GM23248 (cell line): ENCODE data around the gene CMTM5. TPM values are rescaled to one million over a fixed set of nuclear protein-coding genes. Genes with fewer than 3 reads are reported as not detected.
"Not testable (repeated sequence)": the region's sequence is repeated elsewhere in the genome, so short reads cannot be mapped to it uniquely, and the experiment has no call there.

Experiments used
- DNase-seq: peaks from one replicate; pipeline ENCODE4 v3.0.0-alpha.2; 2015
- H2AFZ ChIP-seq: fragments of 200-600 bp; sonication (generic); 2 replicates; pipeline ENCODE4 v1.6.1; 2016; ENCODE audit warnings: antibody characterized with exemption
- H3F3A ChIP-seq: fragments of 200-600 bp; sonication (generic); 2 replicates; pipeline ENCODE4 v1.6.1; 2016; ENCODE audit warnings: mild to moderate bottlenecking, antibody characterized with exemption, mixed run types; ENCODE audit not compliant: insufficient read depth
- H3K27ac ChIP-seq: fragments of 200-600 bp; sonication (generic); 2 replicates; pipeline ENCODE4 v1.5.1; 2016; ENCODE audit warnings: mild to moderate bottlenecking
- H3K27me3 ChIP-seq: fragments of 200-600 bp; sonication (generic); replicated peaks from 2 replicates; pipeline ENCODE4 v1.6.1; 2016; ENCODE audit warnings: mild to moderate bottlenecking; ENCODE audit not compliant: insufficient read depth
- H3K36me3 ChIP-seq: fragments of 200-600 bp; sonication (generic); 2 replicates; pipeline ENCODE4 v1.6.1; 2016; ENCODE audit warnings: low read depth, mild to moderate bottlenecking
- H3K4me1 ChIP-seq: fragments of 200-600 bp; sonication (generic); 2 replicates; pipeline ENCODE4 v1.6.1; 2016; ENCODE audit warnings: mild to moderate bottlenecking; ENCODE audit not compliant: insufficient read depth
- H3K4me2 ChIP-seq: fragments of 200-600 bp; sonication (generic); one replicate; pipeline ENCODE4 v1.6.1; 2016; ENCODE audit warnings: mild to moderate bottlenecking; ENCODE audit not compliant: unreplicated experiment
- H3K4me3 ChIP-seq: fragments of 200-600 bp; sonication (generic); 2 replicates; pipeline ENCODE4 v1.5.1; 2016; ENCODE audit warnings: mild to moderate bottlenecking
- H3K79me2 ChIP-seq: fragments of 200-600 bp; sonication (generic); 2 replicates; pipeline ENCODE4 v1.6.1; 2016; ENCODE audit warnings: mild to moderate bottlenecking; ENCODE audit not compliant: insufficient read depth
- H3K9ac ChIP-seq: fragments of 200-600 bp; sonication (generic); 2 replicates; pipeline ENCODE4 v1.6.1; 2016; ENCODE audit warnings: mild to moderate bottlenecking
- H3K9me2 ChIP-seq: fragments of 200-600 bp; sonication (generic); 2 replicates; pipeline ENCODE4 v1.6.1; 2016; ENCODE audit warnings: mixed run types, mild to moderate bottlenecking, moderate library complexity; ENCODE audit not compliant: insufficient read depth
- H3K9me3 ChIP-seq: fragments of 200-600 bp; sonication (generic); one replicate; pipeline ENCODE4 v1.6.1; 2017; ENCODE audit warnings: low read depth
- H4K20me1 ChIP-seq: fragments of 200-600 bp; sonication (generic); 2 replicates; pipeline ENCODE4 v1.6.0; 2016; ENCODE audit not compliant: insufficient read depth
- EZH2 ChIP-seq: fragments of 200-600 bp; sonication (generic); IDR thresholded peaks from 2 replicates; pipeline ENCODE4 v1.6.1; 2018; ENCODE audit warnings: antibody characterized with exemption, mild to moderate bottlenecking; ENCODE audit not compliant: insufficient read depth, poor library complexity, severe bottlenecking
- EZH2phosphoT487 ChIP-seq: fragments of 200-600 bp; sonication (generic); IDR thresholded peaks from 2 replicates; pipeline ENCODE4 v1.6.1; 2018; ENCODE audit warnings: antibody characterized with exemption, moderate library complexity, mild to moderate bottlenecking, low read depth; ENCODE audit not compliant: insufficient read depth
- WGBS, 2 experiments: methylation state at CpG; one replicate each; pipeline ENCODE4 v1.1.6; 2015 to 2017; ENCODE audit warnings: low lambda C conversion rate in 2 of 2, low coverage in 1 of 2; ENCODE audit errors: missing lambda C conversion rate in 2 of 2; 5-methylcytosine and 5-hydroxymethylcytosine counted together
- in situ Hi-C: fragments of 300-500 bp; cut with MboI; formaldehyde crosslinking; loops from 2 replicates; pipeline ENCODE4 v1.15.0; 2020
- polyA plus RNA-seq: library from polyadenylated mRNA; unstranded; fragments of >200 nt; fragmentation: Nextera tagmentation; extraction: Ambion mirVana; gene quantifications from 2 replicates; pipeline ENCODE4 v1.2.1, GENCODE V29; 2016
- total RNA-seq: library from RNA; depleted of rRNA; stranded (reverse); fragments of >200 nt; shearing (Covaris generic); gene quantifications from 2 replicates; pipeline ENCODE4 v1.2.3, GENCODE V29; 2014

Gene CMTM5
- total and polyA plus RNA-seq, 2 experiments from 2014 or later, result not detected

GRCh38 chr14:23396781-23397407 is 20.0 kb downstream of the CMTM5 start:
- Histone ChIP-seq H3F3A (no peaks in the 10 kb centered on the region), H3K9me3 (no peaks in the 10 kb centered on the region), H3K27ac (no peak overlapping the region), H4K20me1 (no peaks in the 10 kb centered on the region), H3K4me2 (no peak overlapping the region), H3K36me3 (no peaks in the 10 kb centered on the region), H3K27me3 (peaks cover 13% of the 10 kb centered on the region; the same call in 1 of the 2 replicates), H2AFZ (no peak overlapping the region), H3K4me3 (no peak overlapping the region), H3K9ac (no peak overlapping the region), H3K9me2 (no peaks in the 10 kb centered on the region), H3K4me1 (no peaks in the 10 kb centered on the region), H3K79me2 (no peaks in the 10 kb centered on the region)
- TF ChIP-seq EZH2phosphoT487, result no peak
- TF ChIP-seq EZH2, result no peak
- DNase-seq, result no peak
- in situ Hi-C loops, result no loop called here
- WGBS, 2 experiments, result 79 to 81% methylated on average over 10 of the region's 10 CpGs

GRCh38 chr14:23398348-23398747 is 21.5 kb downstream of the CMTM5 start:
- WGBS, 2 experiments, result 65 to 69% methylated on average over 4 of the region's 4 CpGs
- Histone ChIP-seq H3K4me3 (no peak overlapping the region), H3K79me2 (no peaks in the 10 kb centered on the region), H3K27ac (no peak overlapping the region), H3K36me3 (no peaks in the 10 kb centered on the region), H3F3A (no peaks in the 10 kb centered on the region), H4K20me1 (no peaks in the 10 kb centered on the region), H3K4me1 (no peaks in the 10 kb centered on the region), H3K9ac (no peak overlapping the region), H3K9me3 (no peaks in the 10 kb centered on the region), H3K9me2 (no peaks in the 10 kb centered on the region), H2AFZ (no peak overlapping the region), H3K4me2 (no peak overlapping the region), H3K27me3 (peaks cover 12% of the 10 kb centered on the region; the same call in 1 of the 2 replicates)
- DNase-seq, result no peak
- TF ChIP-seq EZH2, result no peak
- TF ChIP-seq EZH2phosphoT487, result no peak
- in situ Hi-C loops, result no loop called here

GRCh38 chr14:23399136-23399535 is 22.3 kb downstream of the CMTM5 start:
- H3K9me2 ChIP-seq, result no peaks in the 10 kb centered on the region

GRCh38 chr14:23399591-23399990 is 22.7 kb downstream of the CMTM5 start:
- no peaks in the 10 kb centered on the region for H3K4me1 ChIP-seq
- H3K27ac ChIP-seq, result no peak overlapping the region
- H3K79me2 ChIP-seq, result no peaks in the 10 kb centered on the region
- WGBS, 2 experiments, result 38 to 42% methylated on average over 6 of the region's 6 CpGs
- H4K20me1 ChIP-seq, result no peaks in the 10 kb centered on the region
- H3K27me3 ChIP-seq, result peaks cover 16% of the 10 kb centered on the region; the same call in 1 of the 2 replicates
- H3K9me3 ChIP-seq, result no peaks in the 10 kb centered on the region
- H3K9me2 ChIP-seq, result no peaks in the 10 kb centered on the region
- H2AFZ ChIP-seq, result no peak overlapping the region
- no peak for DNase-seq
- H3K4me3 ChIP-seq, result no peak overlapping the region
- no peak overlapping the region for H3K4me2 ChIP-seq
- TF ChIP-seq EZH2phosphoT487 (no peak), EZH2 (no peak)
- no peaks in the 10 kb centered on the region for H3K36me3 ChIP-seq
- no peaks in the 10 kb centered on the region for H3F3A ChIP-seq
- no peak overlapping the region for H3K9ac ChIP-seq
- in situ Hi-C loops, result no loop called here

More at GRCh38 chr14:23399136-23399535, 22.3 kb downstream of the CMTM5 start:
- DNase-seq, result no peak
- Histone ChIP-seq H3K4me3 (no peak overlapping the region), H3F3A (no peaks in the 10 kb centered on the region), H3K27me3 (peaks cover 16% of the 10 kb centered on the region; the same call in 1 of the 2 replicates), H3K9ac (no peak overlapping the region), H3K4me2 (no peak overlapping the region), H3K36me3 (no peaks in the 10 kb centered on the region), H2AFZ (no peak overlapping the region), H4K20me1 (no peaks in the 10 kb centered on the region), H3K79me2 (no peaks in the 10 kb centered on the region), H3K9me3 (no peaks in the 10 kb centered on the region), H3K4me1 (no peaks in the 10 kb centered on the region), H3K27ac (no peak overlapping the region)
- TF ChIP-seq EZH2 (no peak), EZH2phosphoT487 (no peak)
- 75 to 82% methylated on average over 3 of the region's 3 CpGs for WGBS, 2 experiments
- in situ Hi-C loops, result no loop called here

GRCh38 chr14:23400496-23401149 is 23.8 kb downstream of the CMTM5 start:
- H3K36me3 ChIP-seq, H2AFZ ChIP-seq, in situ Hi-C loops, H3K4me2 ChIP-seq, H3K27ac ChIP-seq, H3K9me3 ChIP-seq, H3K4me3 ChIP-seq, H3F3A ChIP-seq, DNase-seq, H3K9ac ChIP-seq, H4K20me1 ChIP-seq, H3K4me1 ChIP-seq, H3K9me2 ChIP-seq, H3K79me2 ChIP-seq: not testable (repeated sequence)
- H3K27me3 ChIP-seq, result peaks cover 16% of the 10 kb centered on the region; the same call in 1 of the 2 replicates
- 55 to 57% methylated on average over 15 to 16 of the region's 16 CpGs for WGBS, 2 experiments
